Measurements from ENCODE around the gene CENPV.

The CENPV gene

DNA sequence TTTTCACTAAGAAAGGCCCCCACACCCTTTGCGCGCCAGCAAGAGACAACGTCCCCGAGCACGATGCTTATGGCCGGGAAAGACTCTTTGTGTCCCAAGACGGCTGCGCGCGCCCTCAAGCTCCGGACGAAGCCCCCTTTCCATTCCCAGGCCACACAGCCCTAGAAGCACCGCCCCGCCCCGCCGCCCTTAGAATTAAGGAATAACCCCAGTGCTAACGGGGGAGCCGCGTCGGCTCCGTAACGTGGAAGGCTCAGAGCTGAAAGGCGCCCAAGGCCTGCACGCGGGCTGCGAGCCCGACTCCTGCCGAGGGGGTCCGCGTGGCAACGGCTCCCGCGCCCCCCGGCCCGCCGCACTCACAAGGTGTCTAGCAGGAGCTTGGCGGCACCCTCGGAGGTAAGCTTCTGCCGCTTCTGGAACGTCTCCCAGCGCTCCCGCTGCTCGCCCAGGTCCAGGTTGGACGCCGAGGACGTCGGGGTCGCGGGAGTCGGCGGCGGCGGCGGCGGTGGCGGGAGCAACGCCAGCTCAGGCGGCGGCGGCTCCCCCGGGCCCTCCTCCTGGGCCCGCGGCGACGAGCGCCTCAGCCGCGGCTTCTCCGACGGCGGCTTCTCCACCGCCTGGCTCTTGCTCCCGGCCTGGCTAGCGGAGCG is 477 bp downstream of the CENPV start:
- DNase-seq (ENCODE audit: extremely low read depth, low read depth), result no peak
- TF ChIP-seq CTCF (IDR thresholded peaks at IDR 0.05; ENCODE audit: low read depth, low read length), result no peak

DNA sequence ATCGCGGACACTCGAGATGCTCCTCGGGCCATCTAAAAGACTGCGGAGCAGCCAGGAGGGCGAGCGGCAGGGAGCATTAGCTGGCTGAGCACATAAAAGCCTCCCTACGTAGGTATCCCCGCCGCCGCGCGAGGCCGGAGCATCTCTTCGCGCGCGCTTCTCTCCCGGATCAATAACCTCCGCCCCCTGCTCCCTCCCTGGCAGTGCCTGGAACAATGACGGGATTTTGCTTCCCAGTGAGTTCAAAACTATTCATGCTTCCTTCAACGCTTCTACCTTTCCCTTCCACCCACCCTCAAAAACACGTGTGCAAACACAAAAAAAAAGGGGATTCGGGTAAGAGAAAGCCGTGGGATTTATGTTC is 984 bp downstream of the CENPV start:
- TF ChIP-seq CTCF (IDR thresholded peaks at IDR 0.05; ENCODE audit: low read depth, low read length), result no peak
- no peak for DNase-seq (ENCODE audit: extremely low read depth, low read depth)

GRCh38 chr17:16351831-16352230 is 1.4 kb downstream of the CENPV start:
- TF ChIP-seq CTCF (IDR thresholded peaks at IDR 0.05; ENCODE audit: low read depth, low read length), result no peak
- DNase-seq (ENCODE audit: extremely low read depth, low read depth), result no peak

- TF ChIP-seq CTCF (IDR thresholded peaks at IDR 0.05; ENCODE audit: low read depth, low read length), result no peak
- DNase-seq (ENCODE audit: extremely low read depth, low read depth), result no peak
Observed at GRCh38 chr17:16349431-16349830, 3.8 kb downstream of the CENPV start.

DNA sequence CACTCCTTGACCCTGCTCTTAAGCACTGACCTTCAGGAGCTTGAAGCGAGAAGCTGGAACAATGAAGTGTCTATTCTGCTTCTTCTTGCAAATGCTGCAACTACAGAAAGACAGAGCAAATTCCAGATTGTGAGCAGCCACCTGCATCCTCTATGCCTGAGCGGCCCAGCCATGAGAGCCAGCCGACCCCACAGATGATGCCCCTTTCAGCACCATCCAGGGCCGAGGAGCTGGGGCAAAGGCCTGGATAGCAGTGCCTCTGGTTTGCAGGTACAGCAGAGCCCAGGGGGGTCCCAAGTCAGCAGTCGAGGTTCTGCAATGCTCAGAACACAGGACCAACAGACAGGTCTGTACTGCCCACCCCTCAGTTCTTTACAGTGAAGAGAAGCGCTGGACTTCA is 4.7 kb downstream of the CENPV start:
- DNase-seq (ENCODE audit: extremely low read depth, low read depth), result no peak
- no peak for TF ChIP-seq CTCF (IDR thresholded peaks at IDR 0.05; ENCODE audit: low read depth, low read length)

DNA sequence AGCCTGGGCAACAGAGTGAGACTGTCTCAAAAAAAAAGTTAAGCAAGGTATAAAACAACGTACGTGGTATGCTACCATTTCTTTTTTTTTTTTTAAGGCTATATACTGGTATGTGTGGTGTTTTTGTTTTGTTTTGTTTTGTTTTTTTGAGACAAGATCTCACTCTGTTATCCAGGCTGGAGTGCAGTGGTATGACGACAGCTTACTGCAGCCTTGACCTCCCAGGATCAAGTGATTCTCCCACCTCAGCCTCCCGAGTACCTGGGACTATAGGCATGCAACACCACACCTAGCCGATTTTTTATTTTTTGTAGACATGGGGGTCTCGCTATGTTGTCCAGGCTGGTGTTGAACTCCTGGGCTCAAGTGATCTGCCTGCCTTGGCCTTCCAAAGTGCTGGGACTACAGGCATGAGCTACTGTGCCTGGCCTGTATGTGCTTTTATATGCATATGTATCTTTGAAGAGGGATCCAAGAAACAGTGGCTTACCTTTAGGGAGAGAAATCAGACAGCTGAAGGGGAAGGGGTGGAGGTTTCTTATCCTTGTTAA is 6.5 kb downstream of the CENPV start:
- TF ChIP-seq CTCF (IDR thresholded peaks at IDR 0.05; ENCODE audit: low read depth, low read length), result no peak
- no peak for DNase-seq (ENCODE audit: extremely low read depth, low read depth)

DNA sequence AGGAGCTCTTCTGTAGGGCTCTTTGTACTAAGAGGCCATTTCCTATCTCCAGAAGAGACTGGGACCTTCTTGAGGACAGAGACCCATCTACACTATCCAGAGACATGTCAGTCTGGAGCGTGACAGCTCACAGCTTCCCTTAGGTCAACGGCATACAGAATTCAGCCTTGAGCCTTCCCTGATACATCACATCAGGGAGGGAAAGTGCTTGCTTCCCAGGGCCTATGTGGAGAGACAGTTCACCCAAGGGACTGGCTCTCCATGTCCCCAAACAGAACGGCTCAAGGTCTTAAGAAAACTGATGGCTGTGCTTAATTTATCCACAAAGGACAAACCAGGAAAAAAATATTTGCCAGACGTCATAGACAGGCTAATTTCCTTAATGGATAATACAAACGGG is 7.7 kb downstream of the CENPV start:
- DNase-seq (ENCODE audit: extremely low read depth, low read depth), result no peak
- no peak for TF ChIP-seq CTCF (IDR thresholded peaks at IDR 0.05; ENCODE audit: low read depth, low read length)
